Ishikawa (cell line): Measurements from ENCODE around the gene ASXL3.

Experiments used
- CEBPB ChIP-seq: IDR thresholded peaks from 2 replicates; pipeline ENCODE4 v1.6.1; 2012
- CREB1 ChIP-seq: IDR thresholded peaks from 2 replicates; pipeline ENCODE4 v1.6.1; 2012; ENCODE audit warnings: low read depth
- EGR1 ChIP-seq: IDR thresholded peaks from 2 replicates; pipeline ENCODE4 v1.6.1; 2012
- EP300 ChIP-seq: IDR thresholded peaks from 2 replicates; pipeline ENCODE4 v1.6.1; 2012; ENCODE audit warnings: borderline replicate concordance
- FOXM1 ChIP-seq: IDR thresholded peaks from 2 replicates; pipeline ENCODE4 v1.6.1; 2012; ENCODE audit warnings: low read depth, borderline replicate concordance
- MAX ChIP-seq: IDR thresholded peaks from 2 replicates; pipeline ENCODE4 v1.6.1; 2012
- NFIC ChIP-seq: IDR thresholded peaks from 2 replicates; pipeline ENCODE4 v1.6.1; 2012
- RAD21 ChIP-seq: IDR thresholded peaks from 2 replicates; pipeline ENCODE4 v1.6.1; 2012; ENCODE audit warnings: low read depth
- REST ChIP-seq: IDR thresholded peaks from 2 replicates; pipeline ENCODE4 v1.6.1; 2012; ENCODE audit warnings: low read depth, mild to moderate bottlenecking
- TAF1 ChIP-seq: IDR thresholded peaks from 2 replicates; pipeline ENCODE4 v1.6.1; 2012; ENCODE audit warnings: low read depth, mild to moderate bottlenecking
- TCF12 ChIP-seq: IDR thresholded peaks from 2 replicates; pipeline ENCODE4 v1.6.1; 2012; ENCODE audit warnings: low read depth
- TEAD4 ChIP-seq: IDR thresholded peaks from 2 replicates; pipeline ENCODE4 v1.6.1; 2012
- USF1 ChIP-seq: IDR thresholded peaks from 2 replicates; pipeline ENCODE4 v1.6.1; 2012
- YY1 ChIP-seq: IDR thresholded peaks from 2 replicates; pipeline ENCODE4 v1.6.1; 2012; ENCODE audit warnings: low read depth
- ZBTB7A ChIP-seq: IDR thresholded peaks from 2 replicates; pipeline ENCODE4 v1.6.1; 2012; ENCODE audit warnings: low read depth

The ASXL3 gene

DNA sequence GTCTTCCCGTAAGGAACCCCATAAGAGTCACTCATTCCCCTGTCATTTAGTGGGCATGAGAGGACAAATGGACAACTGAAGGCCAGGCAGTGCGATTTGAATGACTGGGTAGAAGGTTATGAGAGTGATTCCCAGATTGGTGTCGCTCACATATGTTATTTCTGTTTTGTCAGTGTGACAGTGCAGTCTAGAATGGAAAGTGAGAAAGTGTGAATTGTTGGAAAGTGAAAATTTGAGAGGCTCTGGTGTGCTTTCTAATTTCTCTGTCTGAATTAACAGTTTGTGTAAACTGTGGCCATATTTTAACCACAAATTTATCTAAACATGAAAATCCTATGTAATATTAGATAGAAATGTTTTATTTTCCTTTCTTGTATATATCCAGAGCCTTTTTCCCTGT lies 49.1 kb downstream of the ASXL3 start:
- TF ChIP-seq REST (no peak), TEAD4 (no peak), RAD21 (no peak), CREB1 (no peak), USF1 (no peak), EP300 (no peak), CEBPB (no peak), MAX (no peak), FOXM1 (no peak), YY1 (no peak), NFIC (no peak), TAF1 (no peak), ZBTB7A (no peak)

DNA sequence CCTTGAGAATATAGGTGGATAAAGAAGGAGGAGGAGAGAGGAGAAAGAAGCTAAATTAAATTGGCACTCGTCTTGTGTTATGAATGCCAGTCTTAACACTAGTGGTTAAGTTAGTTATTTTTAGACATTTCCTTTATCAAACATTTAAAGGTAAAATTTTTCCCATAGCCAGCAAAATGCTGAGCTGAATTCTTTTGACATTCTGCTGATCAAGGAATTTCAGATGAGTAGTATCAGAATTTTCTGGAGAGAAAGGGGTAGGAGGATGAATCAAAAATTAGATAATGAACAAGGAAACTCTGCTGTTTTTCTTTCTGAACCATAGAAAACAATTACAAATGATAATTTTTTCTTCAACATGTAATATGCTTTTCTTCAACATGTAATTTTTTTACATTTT lies 52.5 kb downstream of the ASXL3 start:
- TF ChIP-seq CEBPB = no peak
- no peak for TF ChIP-seq FOXM1
- no peak for TF ChIP-seq USF1
- TF ChIP-seq RAD21 = no peak
- TF ChIP-seq EP300 = no peak
- TF ChIP-seq REST = no peak

DNA sequence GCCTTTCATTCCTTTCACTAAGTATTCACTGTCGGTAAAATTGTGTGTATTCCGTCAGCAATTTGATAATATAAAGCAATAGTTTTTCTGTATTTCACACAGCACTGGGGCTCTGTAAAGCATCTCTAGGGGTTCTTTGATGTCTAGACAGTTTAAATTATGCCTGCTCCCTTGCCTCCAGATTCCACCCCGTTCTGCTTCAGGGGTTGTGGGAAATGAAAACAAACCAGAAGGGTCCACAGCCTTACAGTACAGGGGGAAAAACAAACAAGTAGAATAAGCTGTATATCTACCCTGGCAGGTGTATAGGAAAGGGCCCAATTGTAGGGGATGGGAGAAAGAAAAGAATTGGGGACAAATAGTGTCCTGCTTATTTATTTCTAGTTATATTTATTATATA lies 63.1 kb downstream of the ASXL3 start:
- TF ChIP-seq USF1 (no peak), CREB1 (no peak), CEBPB (no peak), FOXM1 (no peak), YY1 (no peak), TCF12 (no peak), TAF1 (no peak), EGR1 (no peak), MAX (no peak), EP300 (no peak), ZBTB7A (no peak), NFIC (no peak), REST (no peak), RAD21 (no peak), TEAD4 (no peak)

GRCh38 chr18:33644494-33644893 lies 66.5 kb downstream of the ASXL3 start:
- TF ChIP-seq USF1 = no peak
- TF ChIP-seq YY1 = no peak
- no peak for TF ChIP-seq TCF12
- TF ChIP-seq REST = no peak
